H9 (cell line): ENCODE measurements around the gene TUFT1. TPM values are rescaled to one million over a fixed set of nuclear protein-coding genes. Genes with fewer than 3 reads are reported as not detected.

Experiments
- DNase-seq: peaks from one replicate; pipeline ENCODE4 v3.0.0-alpha.2; 2017
- H2AFZ ChIP-seq: one replicate; pipeline ENCODE4 v1.6.1; 2013; ENCODE audit warnings: mild to moderate bottlenecking, low read length, control low read depth, moderate library complexity
- H2AK5ac ChIP-seq: 2 replicates; pipeline ENCODE4 v1.6.1; 2013; ENCODE audit warnings: low read length, control low read depth, mixed read lengths; ENCODE audit not compliant: insufficient read length
- H2BK120ac ChIP-seq: one replicate; pipeline ENCODE4 v1.6.1; 2013; ENCODE audit warnings: low read depth, mild to moderate bottlenecking, low read length, control low read depth, inconsistent platforms; ENCODE audit not compliant: poor library complexity, severe bottlenecking
- H2BK12ac ChIP-seq: 2 replicates; pipeline ENCODE4 v1.6.1; 2013; ENCODE audit warnings: low read length, control low read depth, mixed read lengths, low read depth; ENCODE audit not compliant: insufficient read length
- H2BK15ac ChIP-seq: 2 replicates; pipeline ENCODE4 v1.6.1; 2013; ENCODE audit warnings: low read depth, low read length, control low read depth
- H2BK20ac ChIP-seq: one replicate; pipeline ENCODE4 v1.6.1; 2013; ENCODE audit warnings: low read depth, mild to moderate bottlenecking, low read length, control low read depth, inconsistent platforms; ENCODE audit not compliant: poor library complexity, severe bottlenecking
- H2BK5ac ChIP-seq: 2 replicates; pipeline ENCODE4 v1.6.1; 2013; ENCODE audit warnings: low read length, control low read depth, mixed read lengths; ENCODE audit not compliant: insufficient read length
- H3K14ac ChIP-seq: 2 replicates; pipeline ENCODE4 v1.6.1; 2013; ENCODE audit warnings: low read length, control low read depth; ENCODE audit not compliant: insufficient read depth
- H3K18ac ChIP-seq: 2 replicates; pipeline ENCODE4 v1.6.1; 2013; ENCODE audit warnings: low read depth, mild to moderate bottlenecking, mixed read lengths, low read length, control low read depth; ENCODE audit not compliant: insufficient read length
- H3K23ac ChIP-seq: 2 replicates; pipeline ENCODE4 v1.6.1; 2013; ENCODE audit warnings: low read length, control low read depth, mixed read lengths, low read depth; ENCODE audit not compliant: insufficient read length
- H3K23me2 ChIP-seq: 2 replicates; pipeline ENCODE4 v1.6.1; 2013; ENCODE audit warnings: low read depth, mild to moderate bottlenecking, mixed read lengths, low read length, control low read depth; ENCODE audit not compliant: insufficient read length, poor library complexity, severe bottlenecking
- H3K27ac ChIP-seq: 2 replicates; pipeline ENCODE4 v1.5.1; 2013; ENCODE audit warnings: low read length, control low read depth, mixed read lengths, low read depth; ENCODE audit not compliant: insufficient read length
- H3K27me3 ChIP-seq: 2 replicates; pipeline ENCODE4 v1.6.1; 2013; ENCODE audit warnings: low read length, control low read depth, inconsistent platforms; ENCODE audit not compliant: insufficient read depth
- H3K4ac ChIP-seq: 2 replicates; pipeline ENCODE4 v1.6.1; 2013; ENCODE audit warnings: low read depth, mild to moderate bottlenecking, control low read depth, inconsistent platforms, low read length, moderate library complexity
- H3K4me1 ChIP-seq: 2 replicates; pipeline ENCODE4 v1.6.1; 2013; ENCODE audit warnings: low read length, control low read depth, inconsistent platforms; ENCODE audit not compliant: insufficient read depth
- H3K4me2 ChIP-seq: 2 replicates; pipeline ENCODE4 v1.6.1; 2013; ENCODE audit warnings: low read length, control low read depth, mixed read lengths; ENCODE audit not compliant: insufficient read length, insufficient read depth
- H3K56ac ChIP-seq: 2 replicates; pipeline ENCODE4 v1.6.1; 2013; ENCODE audit warnings: low read depth, mild to moderate bottlenecking, mixed read lengths, low read length, control low read depth; ENCODE audit not compliant: insufficient read length
- H3K79me1 ChIP-seq: 2 replicates; pipeline ENCODE4 v1.6.1; 2013; ENCODE audit warnings: low read depth, mild to moderate bottlenecking, moderate library complexity, low read length, control low read depth, inconsistent platforms; ENCODE audit not compliant: insufficient read depth, poor library complexity, severe bottlenecking
- H3K79me2 ChIP-seq: 2 replicates; pipeline ENCODE4 v1.6.1; 2013; ENCODE audit warnings: low read length, control low read depth, inconsistent platforms; ENCODE audit not compliant: insufficient read depth
- H3K9ac ChIP-seq: 2 replicates; pipeline ENCODE4 v1.6.1; 2013; ENCODE audit warnings: low read length, control low read depth, mixed read lengths; ENCODE audit not compliant: insufficient read length; ENCODE audit errors: extremely low read depth
- H3K9me3 ChIP-seq: one replicate; pipeline ENCODE4 v1.6.1; 2013; ENCODE audit warnings: low read depth, low read length, inconsistent platforms; ENCODE audit not compliant: control insufficient read depth
- H3T11ph ChIP-seq: one replicate; pipeline ENCODE4 v1.6.1; 2013; ENCODE audit warnings: mild to moderate bottlenecking, low read length, control low read depth, inconsistent platforms
- H4K20me1 ChIP-seq: one replicate; pipeline ENCODE4 v1.6.1; 2013; ENCODE audit not compliant: control insufficient read depth, insufficient read length, insufficient read depth
- H4K5ac ChIP-seq: 2 replicates; pipeline ENCODE4 v1.6.1; 2013; ENCODE audit warnings: low read depth, mild to moderate bottlenecking, mixed read lengths, low read length, control low read depth; ENCODE audit not compliant: insufficient read length
- H4K8ac ChIP-seq: replicated peaks from 2 replicates; pipeline ENCODE4 v1.6.1; 2013; ENCODE audit warnings: low read length, control low read depth, mixed read lengths, low read depth; ENCODE audit not compliant: insufficient read length
- H4K91ac ChIP-seq: 2 replicates; pipeline ENCODE4 v1.6.1; 2013; ENCODE audit warnings: low read depth, mild to moderate bottlenecking, moderate library complexity, mixed read lengths, low read length, control low read depth; ENCODE audit not compliant: insufficient read length
- H3K27ac Mint-ChIP-seq, 3 experiments: 2 replicates in 2 of 3; 3 replicates in 1 of 3; pipeline ENCODE4 v1.8.0; 2020 to 2021; ENCODE audit warnings: mixed read lengths in 3 of 3, mild to moderate bottlenecking in 1 of 3, moderate library complexity in 1 of 3
- H3K27me3 Mint-ChIP-seq: 2 replicates; pipeline ENCODE4 v1.8.0; 2021; ENCODE audit warnings: low read depth, mild to moderate bottlenecking, moderate library complexity, mixed read lengths
- H3K36me3 Mint-ChIP-seq, 3 experiments: 2 replicates in 2 of 3; 3 replicates in 1 of 3; pipeline ENCODE4 v1.8.0; 2020 to 2021; ENCODE audit warnings: low read depth in 3 of 3, mixed read lengths in 3 of 3; ENCODE audit not compliant: insufficient read depth in 1 of 3
- H3K4me1 Mint-ChIP-seq, 2 experiments: 2 replicates each; pipeline ENCODE4 v1.8.0; 2020; ENCODE audit warnings: mixed read lengths in 2 of 2
- H3K4me3 Mint-ChIP-seq, 2 experiments: 2 replicates in 1 of 2; 3 replicates in 1 of 2; pipeline ENCODE4 v1.8.0; 2020 to 2021; ENCODE audit warnings: mild to moderate bottlenecking in 2 of 2, mixed read lengths in 2 of 2, moderate library complexity in 1 of 2
- H3K9me3 Mint-ChIP-seq, 2 experiments: 2 replicates in 1 of 2; 3 replicates in 1 of 2; pipeline ENCODE4 v1.8.0; 2020; ENCODE audit warnings: mild to moderate bottlenecking in 2 of 2, mixed read lengths in 2 of 2, moderate library complexity in 1 of 2
- CTCF ChIP-seq: fragments of 200-600 bp; sonication (generic); conservative IDR thresholded peaks from 3 replicates; pipeline ENCODE4 v1.8.0; 2021; ENCODE audit warnings: antibody characterized with exemption, mild to moderate bottlenecking
- WGBS: extraction: QIAGEN DNeasy Blood & Tissue Kit; methylation state at CpG from one replicate; pipeline ENCODE4 v1.1.7; 2013; ENCODE audit warnings: missing lambda C conversion rate, low lambda C conversion rate, mixed read lengths; ENCODE audit not compliant: insufficient read length; ENCODE audit errors: extremely low coverage; 5-methylcytosine and 5-hydroxymethylcytosine counted together
- total RNA-seq: library from RNA; stranded (reverse); gene quantifications from 2 replicates; pipeline ENCODE4 v1.2.1, GENCODE V29; 2021

The TUFT1 gene
- total RNA-seq, 1 experiment from 2014 or later, result 6.2 TPM

- peaks cover 4% of the 10 kb centered on the region for H3K23me2 ChIP-seq
- peak overlapping the region in 1 of 3 experiments; percentile 66; a peak in 1 of 7 replicates for H3K27ac Mint-ChIP-seq
These were observed 4.5 kb upstream of the TUFT1 start for GRCh38 chr1:151535326-151536271.

More at GRCh38 chr1:151535326-151536271, 4.5 kb upstream of the TUFT1 start:
- no peaks in the 10 kb centered on the region for H3K9me3 ChIP-seq
- no peak overlapping the region for H2BK20ac ChIP-seq
- peaks cover 22 to 55% (median 54%) of the 10 kb centered on the region in 3 experiments for H3K36me3 Mint-ChIP-seq
- no peak overlapping the region for H2BK120ac ChIP-seq
- H3K9me3 Mint-ChIP-seq, result no peaks in the 10 kb centered on the region
- no peaks in the 10 kb centered on the region for H3K27me3 ChIP-seq
- no CpG with 5 or more reads among the region's 6 CpGs for WGBS
- no peaks in the 10 kb centered on the region for H3K79me1 ChIP-seq
- TF ChIP-seq CTCF, result no peak
- H3K9ac ChIP-seq, result no peak overlapping the region
- H2BK15ac ChIP-seq, result no peak overlapping the region
- no peak overlapping the region for H4K5ac ChIP-seq
- H3K27me3 Mint-ChIP-seq, result no peaks in the 10 kb centered on the region; the same call in 1 of the 2 replicates
- no peak overlapping the region for H3K4me3 Mint-ChIP-seq
- H4K8ac ChIP-seq, result no peak overlapping the region
- no peak overlapping the region for H3K18ac ChIP-seq
- no peak overlapping the region for H2BK12ac ChIP-seq
- H3K4me1 Mint-ChIP-seq, result peaks cover 8 to 9% of the 10 kb centered on the region in 2 experiments; a peak in 3 of 4 replicates
- H2AK5ac ChIP-seq, result no peak overlapping the region
- H2BK5ac ChIP-seq, result no peak overlapping the region
- no peak overlapping the region for H2AFZ ChIP-seq
- H3K14ac ChIP-seq, result no peak overlapping the region
- H4K91ac ChIP-seq, result no peak overlapping the region
- no peak overlapping the region for H3K4me2 ChIP-seq
- H3K79me2 ChIP-seq, result no peaks in the 10 kb centered on the region
- H3K23ac ChIP-seq, result no peak overlapping the region
- H3K56ac ChIP-seq, result no peak overlapping the region
- no peaks in the 10 kb centered on the region for H3K4me1 ChIP-seq
- H4K20me1 ChIP-seq, result no peaks in the 10 kb centered on the region
- H3K4ac ChIP-seq, result no peak overlapping the region
- no peak for DNase-seq
- H3T11ph ChIP-seq, result no peak overlapping the region
- no peak overlapping the region for H3K27ac ChIP-seq
